Panc1 (cell line): Measurements from ENCODE around the gene NOTCH3. TPM values are rescaled to one million over a fixed set of nuclear protein-coding genes. Genes with fewer than 3 reads are reported as not detected.

Source experiments
- ATAC-seq: fragments of 200-7000 bp; cut with Tn5 transposase; 2 replicates; pipeline ENCODE4 v1.9.1; 2020; ENCODE audit warnings: mild to moderate bottlenecking, moderate library complexity
- BruUV-seq: library from RNA; stranded (reverse); fragments of 400-500 nt; replicated peaks from 2 replicates; lab custom pipeline; 2021; lab: Mats Ljungman, UMichigan
- CTCF ChIA-PET: fragments of 300-600 bp; sonication (Branson Sonifier 250); formaldehyde crosslinking; loops from one replicate; lab custom pipeline; 2022; ENCODE audit warnings: antibody characterized with exemption; lab: Charles Lee
- POLR2A ChIA-PET: fragments of 300-600 bp; sonication (Branson Sonifier 250); formaldehyde crosslinking; loops from one replicate; lab custom pipeline; 2022; ENCODE audit warnings: antibody characterized with exemption; lab: Charles Lee
- DNase-seq: peaks from one replicate; pipeline ENCODE4 v3.0.0-alpha.2; 2010; ENCODE audit warnings: low read depth, low spot score
- H3K27ac ChIP-seq: 2 replicates; pipeline ENCODE4 v1.5.1; 2011; ENCODE audit warnings: mild to moderate bottlenecking, low read length, inconsistent platforms
- H3K27me3 ChIP-seq: fragments of 200-500 bp; sonication (Bioruptor generic); 2 replicates; pipeline ENCODE4 v1.6.0; 2014; ENCODE audit warnings: low read length, inconsistent platforms; ENCODE audit not compliant: control insufficient read depth, insufficient read depth
- H3K36me3 ChIP-seq: fragments of 200-500 bp; sonication (Bioruptor generic); 2 replicates; pipeline ENCODE4 v1.5.1; 2014; ENCODE audit warnings: inconsistent platforms, mild to moderate bottlenecking, low read length, moderate library complexity; ENCODE audit not compliant: control insufficient read depth, insufficient read depth
- H3K4me1 ChIP-seq: 2 replicates; pipeline ENCODE4 v1.5.1; 2011; ENCODE audit warnings: inconsistent platforms, mild to moderate bottlenecking, low read length, moderate library complexity; ENCODE audit not compliant: control insufficient read depth, insufficient read depth
- H3K4me3 ChIP-seq, 2 experiments: 2 replicates each; pipeline ENCODE4 v1.5.1; 2011 to 2012; ENCODE audit warnings: low read depth in 2 of 2, low read length in 2 of 2, mild to moderate bottlenecking in 2 of 2, inconsistent platforms in 1 of 2, moderate library complexity in 1 of 2
- H3K9me3 ChIP-seq: fragments of 200-500 bp; sonication (Bioruptor generic); 2 replicates; pipeline ENCODE4 v1.5.1; 2014; ENCODE audit warnings: low read depth, mild to moderate bottlenecking, inconsistent platforms, low read length, moderate library complexity; ENCODE audit not compliant: control insufficient read depth, insufficient read depth
- CTCF ChIP-seq: fragments of 450-650 bp; IDR thresholded peaks from 2 replicates; pipeline ENCODE4 v1.5.1; 2017; ENCODE audit warnings: mild to moderate bottlenecking
- POLR2AphosphoS5 ChIP-seq: IDR thresholded peaks from 2 replicates; pipeline ENCODE4 v1.6.1; 2012; ENCODE audit warnings: mild to moderate bottlenecking, low read depth, low read length, moderate library complexity
- SIN3A ChIP-seq: IDR thresholded peaks from 2 replicates; pipeline ENCODE4 v1.6.1; 2012; ENCODE audit warnings: low read depth, mild to moderate bottlenecking, low read length, moderate library complexity, borderline replicate concordance; ENCODE audit not compliant: insufficient read depth
- TCF7L2 ChIP-seq: IDR thresholded peaks from 2 replicates; pipeline ENCODE4 v1.6.1; 2011; ENCODE audit warnings: mild to moderate bottlenecking, low read depth, low read length, inconsistent platforms
- in situ Hi-C: cut with HindIII; loops from 2 replicates; pipeline ENCODE4 v1.10.0; 2016; ENCODE audit warnings: low sequenced_read_pairs, low pct_unique_long_range_greater_than_20kb
- intact Hi-C: fragments of 100-400 bp; cut with micrococcal nuclease; formaldehyde crosslinking; loops from one replicate; pipeline ENCODE4 v1.10.0; 2022; ENCODE audit not compliant: unreplicated experiment
- microRNA-seq: library from miRNA; unstranded; fragments of <30 nt; microRNA quantifications from one replicate; pipeline ENCODE4 v1.1.0, GENCODE V29; 2020; ENCODE audit not compliant: unreplicated experiment
- total RNA-seq: library from RNA; stranded (reverse); gene quantifications from one replicate; pipeline ENCODE4 v1.2.1, GENCODE V29; 2021; ENCODE audit not compliant: unreplicated experiment
- TF ChIP-seq, protein P1 (sequence below), 2 experiments: IDR thresholded peaks; 2 replicates each; pipeline ENCODE4 v1.6.1; 2011 to 2012; ENCODE audit warnings: low read depth in 2 of 2, control low read depth in 1 of 2, low read length in 1 of 2, mild to moderate bottlenecking in 1 of 2, moderate library complexity in 1 of 2; ENCODE audit not compliant: insufficient read depth in 1 of 2

NOTCH3 gene
- total RNA-seq, 1 experiment from 2014 or later = 5.3 TPM

DNA sequence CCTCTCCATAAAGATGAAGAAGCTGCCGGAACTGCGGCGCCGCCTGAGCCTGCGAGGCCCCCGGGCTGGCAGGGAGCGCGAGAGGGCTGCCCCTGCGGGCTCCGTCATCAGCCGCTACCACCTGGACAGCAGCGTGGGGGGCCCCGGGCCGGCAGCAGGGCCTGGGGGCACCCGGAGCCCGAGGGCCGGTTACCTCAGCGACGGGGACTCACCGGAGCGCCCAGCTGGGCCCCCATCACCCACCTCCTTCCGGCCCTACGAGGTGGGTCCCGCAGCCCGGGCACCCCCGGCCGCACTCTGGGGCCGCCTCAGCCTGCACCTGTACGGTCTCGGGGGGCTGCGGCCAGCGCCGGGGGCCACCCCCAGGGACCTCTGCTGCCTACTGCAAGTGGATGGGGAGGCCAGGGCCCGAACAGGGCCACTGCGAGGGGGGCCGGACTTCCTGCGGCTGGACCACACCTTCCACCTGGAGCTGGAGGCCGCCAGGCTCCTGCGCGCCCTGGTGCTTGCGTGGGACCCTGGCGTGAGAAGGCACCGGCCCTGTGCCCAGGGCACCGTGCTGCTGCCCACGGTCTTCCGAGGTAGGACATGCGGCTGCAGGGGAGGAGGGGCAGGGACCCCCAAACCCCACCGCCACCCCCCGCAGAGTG lies 90.9 kb downstream of the NOTCH3 start:
- TF ChIP-seq TCF7L2 (no peak), POLR2AphosphoS5 (no peak), SIN3A (no peak), CTCF (no peak)
- TF ChIP-seq, protein P1, sequence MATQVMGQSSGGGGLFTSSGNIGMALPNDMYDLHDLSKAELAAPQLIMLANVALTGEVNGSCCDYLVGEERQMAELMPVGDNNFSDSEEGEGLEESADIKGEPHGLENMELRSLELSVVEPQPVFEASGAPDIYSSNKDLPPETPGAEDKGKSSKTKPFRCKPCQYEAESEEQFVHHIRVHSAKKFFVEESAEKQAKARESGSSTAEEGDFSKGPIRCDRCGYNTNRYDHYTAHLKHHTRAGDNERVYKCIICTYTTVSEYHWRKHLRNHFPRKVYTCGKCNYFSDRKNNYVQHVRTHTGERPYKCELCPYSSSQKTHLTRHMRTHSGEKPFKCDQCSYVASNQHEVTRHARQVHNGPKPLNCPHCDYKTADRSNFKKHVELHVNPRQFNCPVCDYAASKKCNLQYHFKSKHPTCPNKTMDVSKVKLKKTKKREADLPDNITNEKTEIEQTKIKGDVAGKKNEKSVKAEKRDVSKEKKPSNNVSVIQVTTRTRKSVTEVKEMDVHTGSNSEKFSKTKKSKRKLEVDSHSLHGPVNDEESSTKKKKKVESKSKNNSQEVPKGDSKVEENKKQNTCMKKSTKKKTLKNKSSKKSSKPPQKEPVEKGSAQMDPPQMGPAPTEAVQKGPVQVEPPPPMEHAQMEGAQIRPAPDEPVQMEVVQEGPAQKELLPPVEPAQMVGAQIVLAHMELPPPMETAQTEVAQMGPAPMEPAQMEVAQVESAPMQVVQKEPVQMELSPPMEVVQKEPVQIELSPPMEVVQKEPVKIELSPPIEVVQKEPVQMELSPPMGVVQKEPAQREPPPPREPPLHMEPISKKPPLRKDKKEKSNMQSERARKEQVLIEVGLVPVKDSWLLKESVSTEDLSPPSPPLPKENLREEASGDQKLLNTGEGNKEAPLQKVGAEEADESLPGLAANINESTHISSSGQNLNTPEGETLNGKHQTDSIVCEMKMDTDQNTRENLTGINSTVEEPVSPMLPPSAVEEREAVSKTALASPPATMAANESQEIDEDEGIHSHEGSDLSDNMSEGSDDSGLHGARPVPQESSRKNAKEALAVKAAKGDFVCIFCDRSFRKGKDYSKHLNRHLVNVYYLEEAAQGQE (IDR thresholded peaks at IDR 0.05; ENCODE audit: insufficient read depth in 1 of 2, low read depth in 2 of 2, low read length in 1 of 2) = no peak
- ChIA-PET CTCF (no interaction called here), POLR2A (no interaction called here)
- H3K4me3 ChIP-seq = no peak overlapping the region
- H3K27ac ChIP-seq = no peak overlapping the region
- no TSS peak for BruUV-seq
- no peak for DNase-seq
- peaks cover 9% of the 10 kb centered on the region for H3K4me1 ChIP-seq
- intact Hi-C loops (no loop called here), in situ Hi-C loops (no loop called here)
- no peaks in the 10 kb centered on the region for H3K9me3 ChIP-seq
- ATAC-seq = no peak
- H3K27me3 ChIP-seq = no peaks in the 10 kb centered on the region
- H3K36me3 ChIP-seq = no peaks in the 10 kb centered on the region

Small RNA genes within 50 kb of the gene (microRNA-seq; reads per million reads assigned to microRNA genes)
- gene MIR6795 = not detected

Other genes starting within 250 kb of the NOTCH3 start
- 0.15 TPM for gene SLC1A6, start 221.1 kb downstream of the NOTCH3 start, total RNA-seq
- not detected for gene CASP14, start 151.5 kb downstream of the NOTCH3 start, total RNA-seq
- not detected for gene OR1I1, start 118.8 kb downstream of the NOTCH3 start, total RNA-seq
- gene SYDE1, start 93.6 kb downstream of the NOTCH3 start, total RNA-seq = 47.7 TPM
- 0.31 TPM for gene EPHX3, start 31.5 kb upstream of the NOTCH3 start, total RNA-seq
- 102 TPM for gene BRD4, start 131.5 kb upstream of the NOTCH3 start, total RNA-seq
- gene AKAP8, start 178.8 kb upstream of the NOTCH3 start, total RNA-seq = 50.8 TPM
- gene AKAP8L, start 218.0 kb upstream of the NOTCH3 start, total RNA-seq = 65.5 TPM
- 41.9 TPM for gene WIZ, start 249.0 kb upstream of the NOTCH3 start, total RNA-seq